Thymus (tissue), 11 donors: ENCODE data around the gene CLCN4. TPM values are rescaled to one million over a fixed set of nuclear protein-coding genes. Genes with fewer than 3 reads are reported as not detected.

Source experiments
- DNase-seq, 9 donors: peaks; one replicate each; pipeline ENCODE4 v3.0.0-alpha.2; 2013; ENCODE audit warnings: low spot score in 9 of 9, low read depth in 6 of 9, missing footprints in 1 of 9
- H3K27ac ChIP-seq, 2 donors: one replicate each; pipeline ENCODE4 v1.5.1; 2013; ENCODE audit warnings: control low read depth in 1 of 2, low read depth in 1 of 2, low read length in 1 of 2, mild to moderate bottlenecking in 1 of 2, moderate library complexity in 1 of 2
- H3K27me3 ChIP-seq, 2 donors: one replicate each; pipeline ENCODE4 v1.5.1; 2013; ENCODE audit warnings: low read length in 1 of 2; ENCODE audit not compliant: control insufficient read depth in 2 of 2, insufficient read depth in 1 of 2
- H3K36me3 ChIP-seq, 2 donors: one replicate each; pipeline ENCODE4 v1.5.1; 2013; ENCODE audit warnings: low read length in 1 of 2, mild to moderate bottlenecking in 1 of 2, moderate library complexity in 1 of 2; ENCODE audit not compliant: control insufficient read depth in 2 of 2, insufficient read depth in 2 of 2
- H3K4me1 ChIP-seq, 2 donors: one replicate each; pipeline ENCODE4 v1.5.1; 2013; ENCODE audit warnings: low read length in 2 of 2; ENCODE audit not compliant: control insufficient read depth in 2 of 2, insufficient read depth in 2 of 2
- H3K4me3 ChIP-seq, 2 donors: one replicate each; pipeline ENCODE4 v1.5.1; 2013; ENCODE audit warnings: low read length in 2 of 2, control low read depth in 1 of 2, mild to moderate bottlenecking in 1 of 2
- H3K9me3 ChIP-seq, 2 donors: one replicate each; pipeline ENCODE4 v1.5.1; 2013; ENCODE audit warnings: low read length in 1 of 2, mild to moderate bottlenecking in 1 of 2; ENCODE audit not compliant: control insufficient read depth in 2 of 2, insufficient read depth in 1 of 2
- WGBS: extraction: QIAGEN DNeasy Blood & Tissue Kit; methylation state at CpG from one replicate; pipeline ENCODE4 v1.1.7; 2013; 5-methylcytosine and 5-hydroxymethylcytosine counted together
- polyA plus RNA-seq: library from polyadenylated mRNA; stranded (reverse); fragments of 200-250 nt; gene quantifications from one replicate; pipeline ENCODE4 v1.2.3, GENCODE V29; 2013
- total RNA-seq: library from RNA; stranded (reverse); fragments of 120-200 nt; gene quantifications from one replicate; pipeline ENCODE4 v1.2.4, GENCODE V29; 2013
- donor health status: healthy.

CLCN4 gene
- total and polyA plus RNA-seq, 2 donors, result 2.2 to 2.6 TPM

DNA sequence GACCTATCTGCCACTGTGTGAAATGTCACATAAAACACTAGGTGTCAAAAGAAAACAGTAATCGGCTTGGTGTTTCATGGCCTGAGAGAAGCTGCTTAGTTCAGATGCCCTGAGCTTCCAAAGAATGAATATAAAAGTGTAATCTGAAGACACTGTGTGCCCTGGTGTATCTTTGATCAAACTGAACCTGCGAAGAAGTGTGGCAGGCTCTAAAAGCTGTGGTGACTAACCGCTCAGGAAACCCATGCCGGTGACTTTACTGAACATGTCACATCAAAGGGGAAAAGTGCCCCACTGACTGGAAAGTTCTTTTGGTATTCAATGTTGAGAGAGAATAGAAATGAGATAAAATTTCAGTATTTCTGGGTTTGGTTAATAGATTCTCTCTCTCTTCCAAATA is 89.1 kb downstream of the CLCN4 start:
- H3K27ac ChIP-seq, result peak overlapping the region in 1 of 2 donors; percentile 36
- H3K27me3 ChIP-seq, result no peaks in the 10 kb centered on the region
- WGBS, result 66% methylated on average over 4 of the region's 4 CpGs
- peaks cover 0 to 34% of the 10 kb centered on the region in 2 donors for H3K4me1 ChIP-seq
- DNase-seq, result peak in 4 of 9 donors; percentile 27 to 69 (median 38)
- no peak overlapping the region for H3K4me3 ChIP-seq
- H3K36me3 ChIP-seq, result no peaks in the 10 kb centered on the region
- no peaks in the 10 kb centered on the region for H3K9me3 ChIP-seq

DNA sequence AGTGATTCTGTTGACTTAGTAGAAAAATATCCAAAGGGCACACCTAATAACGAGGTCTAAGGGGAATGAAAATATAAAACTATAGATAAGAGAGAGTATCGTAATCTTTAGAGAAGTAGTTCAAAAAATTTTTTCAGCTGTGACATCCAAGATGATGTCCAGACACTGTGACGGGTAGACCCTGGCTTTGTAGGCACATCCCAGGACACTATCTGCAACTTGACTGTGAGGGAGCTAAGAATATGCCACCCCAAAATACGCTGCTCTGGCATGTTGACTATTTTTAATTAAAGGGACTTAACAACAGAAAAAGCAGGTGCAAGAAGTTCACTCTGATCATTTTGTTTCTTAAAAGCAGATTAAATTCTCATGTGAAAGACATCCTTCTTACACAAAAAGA is 89.5 kb downstream of the CLCN4 start:
- Histone ChIP-seq H3K4me3 (no peak overlapping the region), H3K9me3 (no peaks in the 10 kb centered on the region), H3K4me1 (peaks cover 0 to 34% of the 10 kb centered on the region in 2 donors), H3K27ac (no peak overlapping the region), H3K36me3 (no peaks in the 10 kb centered on the region), H3K27me3 (no peaks in the 10 kb centered on the region)
- DNase-seq, result no peak
- 85% methylated on average over 4 of the region's 4 CpGs for WGBS

DNA sequence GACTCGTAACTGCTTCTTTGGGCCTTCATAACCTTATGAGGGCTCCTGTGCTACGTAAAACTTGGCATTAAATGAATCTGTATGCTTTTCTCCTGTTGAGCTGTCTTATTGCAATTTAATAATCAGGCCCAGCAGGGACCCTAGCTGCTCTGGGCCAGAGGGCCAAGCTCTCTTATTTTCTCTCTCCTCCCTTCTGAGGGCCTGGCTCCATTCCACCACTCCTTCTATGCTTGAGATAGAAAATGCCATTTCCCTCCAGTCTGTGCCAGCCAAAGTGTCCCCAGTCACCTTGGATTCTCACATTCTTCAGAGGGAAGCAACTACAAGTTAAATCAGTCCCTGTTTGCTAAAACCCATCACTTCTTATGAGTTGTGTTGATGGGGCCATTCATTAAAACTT is 90.1 kb downstream of the CLCN4 start:
- peaks cover 0 to 34% of the 10 kb centered on the region in 2 donors for H3K4me1 ChIP-seq
- no peak overlapping the region for H3K27ac ChIP-seq
- no peak for DNase-seq
- no peaks in the 10 kb centered on the region for H3K36me3 ChIP-seq
- WGBS, result 91% methylated on average over 2 of the region's 2 CpGs
- no peaks in the 10 kb centered on the region for H3K9me3 ChIP-seq
- H3K27me3 ChIP-seq, result no peaks in the 10 kb centered on the region
- no peak overlapping the region for H3K4me3 ChIP-seq

DNA sequence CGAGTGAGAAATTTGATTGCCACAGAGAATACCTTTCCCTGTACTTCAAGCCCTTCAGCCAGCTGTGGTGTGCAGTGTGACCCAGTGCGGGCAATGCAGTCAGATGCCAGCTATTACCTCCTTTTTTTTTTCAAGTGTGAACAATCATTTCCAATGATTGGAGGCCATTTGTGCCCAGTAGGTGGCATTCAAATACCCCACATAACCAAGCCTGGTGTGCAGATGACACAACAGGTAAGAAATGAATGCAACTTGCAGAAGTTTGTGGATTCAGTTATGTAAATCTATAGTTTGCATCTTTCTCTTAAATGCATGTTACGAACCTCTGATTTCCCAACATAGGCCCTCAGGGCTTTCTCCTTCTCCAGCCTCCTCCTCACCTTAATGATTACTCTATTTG is 98.0 kb downstream of the CLCN4 start:
- Histone ChIP-seq H3K9me3 (no peaks in the 10 kb centered on the region), H3K27me3 (no peaks in the 10 kb centered on the region), H3K36me3 (no peaks in the 10 kb centered on the region), H3K4me3 (no peak overlapping the region), H3K4me1 (no peaks in the 10 kb centered on the region), H3K27ac (no peak overlapping the region)
- no peak for DNase-seq
- 89% methylated on average over 3 of the region's 3 CpGs for WGBS

DNA sequence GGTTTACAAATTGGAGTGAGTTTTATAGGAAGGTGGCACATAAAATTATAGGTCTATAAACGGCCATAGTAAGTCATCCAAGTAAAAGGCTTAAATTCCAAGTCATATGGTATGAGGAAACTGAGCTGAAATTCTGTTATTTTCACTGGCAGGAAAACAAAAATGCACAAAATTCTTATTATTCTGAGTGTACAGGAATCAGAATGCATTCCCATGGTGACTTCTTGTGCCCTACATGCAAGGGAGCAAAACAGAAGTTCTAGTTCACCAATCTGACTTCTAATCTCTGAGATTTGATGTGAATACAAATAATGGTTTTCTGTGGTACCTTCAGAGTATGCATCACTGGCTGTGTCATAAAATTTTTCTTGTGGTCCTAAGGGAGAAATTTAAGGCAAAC is 102.9 kb downstream of the CLCN4 start:
- no peaks in the 10 kb centered on the region for H3K36me3 ChIP-seq
- no peaks in the 10 kb centered on the region for H3K27me3 ChIP-seq
- no peak overlapping the region for H3K4me3 ChIP-seq
- H3K27ac ChIP-seq, result no peak overlapping the region
- H3K9me3 ChIP-seq, result no peaks in the 10 kb centered on the region
- WGBS, result 86% methylated on average over 1 of the region's 1 CpG
- no peaks in the 10 kb centered on the region for H3K4me1 ChIP-seq
- DNase-seq, result no peak

DNA sequence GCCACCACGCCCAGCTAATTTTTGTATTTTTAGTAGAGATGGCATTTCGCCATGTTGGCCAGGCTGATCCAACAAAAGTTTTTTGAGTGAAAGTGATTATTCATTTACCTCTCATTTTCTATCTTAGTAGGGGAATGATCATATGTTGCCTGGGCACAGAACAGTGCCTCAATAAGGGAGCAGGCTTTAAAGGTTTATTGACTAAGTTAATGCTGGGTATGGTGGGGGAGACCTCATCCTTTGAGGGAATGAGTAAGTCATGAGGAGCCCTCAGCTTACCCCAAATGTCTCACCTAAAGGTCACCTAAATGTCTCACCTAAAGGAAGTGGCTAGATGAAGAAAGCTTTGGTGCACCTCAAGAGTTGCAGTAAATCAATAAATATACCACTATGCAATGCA is 109.0 kb downstream of the CLCN4 start:
- no peak for DNase-seq
- H3K27ac ChIP-seq, result no peak overlapping the region
- WGBS, result 90% methylated on average over 2 of the region's 2 CpGs
- no peaks in the 10 kb centered on the region for H3K36me3 ChIP-seq
- H3K27me3 ChIP-seq, result no peaks in the 10 kb centered on the region
- no peaks in the 10 kb centered on the region for H3K4me1 ChIP-seq
- H3K9me3 ChIP-seq, result no peaks in the 10 kb centered on the region
- H3K4me3 ChIP-seq, result no peak overlapping the region

DNA sequence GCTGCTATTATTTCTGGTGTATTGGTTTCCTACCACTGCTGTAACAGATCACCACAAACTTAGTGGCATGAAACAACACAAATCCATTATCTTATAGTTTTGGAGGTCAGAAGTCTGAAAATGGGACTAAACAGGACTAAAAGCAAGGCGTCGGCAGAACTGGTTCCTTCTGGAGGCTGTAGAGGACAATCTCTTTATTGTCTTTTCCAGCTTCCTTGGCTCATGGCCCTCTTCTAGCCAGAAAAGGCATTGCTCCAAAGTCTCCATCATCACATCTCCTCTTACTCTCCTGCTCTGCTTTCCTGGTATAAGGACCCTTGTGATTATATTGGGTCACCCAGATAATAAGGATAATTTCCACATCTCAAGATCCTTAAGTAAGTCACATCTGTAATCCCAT is 121.9 kb downstream of the CLCN4 start:
- H3K27ac ChIP-seq, result no peak overlapping the region
- DNase-seq, result no peak
- H3K9me3 ChIP-seq, result no peaks in the 10 kb centered on the region
- H3K4me1 ChIP-seq, result no peaks in the 10 kb centered on the region
- H3K27me3 ChIP-seq, result no peaks in the 10 kb centered on the region
- no peak overlapping the region for H3K4me3 ChIP-seq
- no peaks in the 10 kb centered on the region for H3K36me3 ChIP-seq
- WGBS, result 100% methylated on average over 2 of the region's 2 CpGs

DNA sequence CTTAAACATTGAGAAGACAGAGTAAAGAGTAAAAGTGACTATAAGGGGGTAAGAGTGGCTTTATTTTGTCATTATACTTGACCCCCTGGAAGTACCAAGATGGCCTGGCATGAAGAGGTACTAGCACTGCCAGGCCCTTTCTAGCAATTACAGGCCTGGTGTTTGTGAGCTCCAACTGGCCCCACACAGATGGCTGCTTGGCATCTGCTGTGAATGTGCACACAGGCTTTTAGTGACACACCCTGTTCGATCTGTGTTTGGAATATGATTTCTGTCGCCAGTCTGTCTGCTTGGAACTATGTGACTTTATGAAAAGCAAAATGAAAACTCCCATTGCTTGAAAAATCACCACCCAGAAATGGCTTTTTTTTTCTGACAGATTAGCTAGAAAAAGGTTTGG is 123.3 kb downstream of the CLCN4 start:
- Histone ChIP-seq H3K27me3 (no peaks in the 10 kb centered on the region), H3K4me1 (no peaks in the 10 kb centered on the region), H3K4me3 (no peak overlapping the region), H3K9me3 (no peaks in the 10 kb centered on the region), H3K27ac (no peak overlapping the region), H3K36me3 (no peaks in the 10 kb centered on the region)
- DNase-seq, result no peak
- WGBS, result 90% methylated on average over 2 of the region's 2 CpGs

DNA sequence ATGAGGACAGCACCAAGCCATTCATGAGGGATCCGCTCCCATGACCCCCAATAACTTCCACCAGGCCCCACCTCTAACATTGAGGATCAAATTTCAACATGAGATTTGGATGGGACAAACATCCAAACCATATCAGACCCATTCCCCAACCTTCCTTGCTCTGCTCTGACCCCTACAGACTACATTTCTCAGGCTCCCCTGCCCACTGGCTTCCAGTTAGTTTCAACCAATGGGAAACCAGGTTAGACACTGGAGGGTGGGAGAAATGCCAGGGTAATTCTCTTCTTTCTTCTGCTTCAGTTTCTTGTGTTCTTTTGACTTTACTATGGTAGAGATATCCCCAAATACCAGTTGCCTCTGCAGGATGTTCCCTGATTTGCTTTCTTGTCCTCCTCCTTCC is 125.7 kb downstream of the CLCN4 start:
- Histone ChIP-seq H3K4me1 (no peaks in the 10 kb centered on the region), H3K27me3 (no peaks in the 10 kb centered on the region), H3K9me3 (no peaks in the 10 kb centered on the region), H3K4me3 (no peak overlapping the region), H3K36me3 (no peaks in the 10 kb centered on the region), H3K27ac (no peak overlapping the region)
- 100% methylated on average over 1 of the region's 1 CpG for WGBS
- DNase-seq, result no peak

DNA sequence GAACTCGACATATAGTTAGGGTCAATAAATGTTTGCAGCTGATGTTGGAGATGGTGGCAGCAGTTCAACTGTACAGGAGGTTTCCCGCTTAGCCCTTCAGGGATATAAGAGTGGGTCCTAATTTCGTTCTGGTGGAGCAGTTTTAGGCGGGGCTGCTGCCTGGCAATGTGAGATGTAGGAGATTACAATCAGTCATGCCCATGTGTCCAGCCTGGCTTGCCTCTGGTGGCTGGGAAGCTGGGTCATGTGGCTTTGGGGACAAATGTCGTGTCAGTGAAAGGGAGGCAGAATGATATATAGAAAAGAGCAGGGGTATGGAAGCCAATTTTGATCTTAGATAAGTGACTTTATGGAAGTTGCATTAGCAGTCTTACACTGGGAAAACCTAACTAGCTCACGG is 129.4 kb downstream of the CLCN4 start:
- WGBS, result 88% methylated on average over 6 of the region's 6 CpGs
- H3K9me3 ChIP-seq, result no peaks in the 10 kb centered on the region
- no peaks in the 10 kb centered on the region for H3K36me3 ChIP-seq
- H3K27ac ChIP-seq, result no peak overlapping the region
- H3K27me3 ChIP-seq, result no peaks in the 10 kb centered on the region
- no peak overlapping the region for H3K4me3 ChIP-seq
- DNase-seq, result no peak
- no peaks in the 10 kb centered on the region for H3K4me1 ChIP-seq
